Heart right ventricle (tissue), 16 donors: ENCODE results near the gene CUTA. TPM values are rescaled to one million over a fixed set of nuclear protein-coding genes. Genes with fewer than 3 reads are reported as not detected.

Source experiments
- ATAC-seq, 8 donors: fragments of 200-7000 bp; cut with Tn5 transposase; one replicate each; pipeline ENCODE4 v1.9.1; 2020; ENCODE audit warnings: mild to moderate bottlenecking in 8 of 8, moderate library complexity in 8 of 8, moderate number of reproducible peaks in 1 of 8
- DNase-seq, 2 donors: peaks; one replicate each; pipeline ENCODE4 v3.0.0-alpha.2; 2020
- H3K27ac ChIP-seq, 10 donors: fragments of 200-600 bp; sonication (generic) in 2 of 10; one replicate each; pipeline versions ENCODE4 v1.5.0 to v1.8.0; 2020 to 2022; ENCODE audit warnings: mild to moderate bottlenecking in 3 of 10
- H3K27me3 ChIP-seq, 7 donors: fragments of 200-600 bp; one replicate each; pipeline ENCODE4 v1.8.0; 2021 to 2022; ENCODE audit warnings: mild to moderate bottlenecking in 2 of 7
- H3K36me3 ChIP-seq, 9 donors: fragments of 200-600 bp; sonication (generic) in 1 of 9; one replicate each; pipeline versions ENCODE4 v1.5.0 to v1.8.0; 2020 to 2022; ENCODE audit warnings: mild to moderate bottlenecking in 2 of 9
- H3K4me1 ChIP-seq, 9 donors: fragments of 200-600 bp; sonication (generic) in 1 of 9; one replicate each; pipeline versions ENCODE4 v1.5.0 to v1.8.0; 2020 to 2022; ENCODE audit warnings: mild to moderate bottlenecking in 4 of 9
- H3K4me3 ChIP-seq, 10 donors: fragments of 200-600 bp; sonication (generic) in 2 of 10; one replicate each; pipeline versions ENCODE4 v1.5.0 to v1.8.0; 2020 to 2022; ENCODE audit warnings: mild to moderate bottlenecking in 7 of 10, moderate library complexity in 2 of 10
- H3K9me3 ChIP-seq, 11 donors: fragments of 200-600 bp in 10 of 11; sonication (generic) in 2 of 11; one replicate each; pipeline versions ENCODE4 v1.5.0 to v1.8.0; 2013 to 2022; ENCODE audit warnings: mild to moderate bottlenecking in 2 of 11, control low read depth in 1 of 11, moderate library complexity in 1 of 11
- CTCF ChIP-seq, 9 donors: fragments of 200-600 bp; sonication (generic) in 2 of 9; IDR thresholded peaks; one replicate each; pipeline versions ENCODE4 v1.5.0 to v1.8.0; 2021 to 2022; ENCODE audit warnings: antibody characterized with exemption in 9 of 9, mild to moderate bottlenecking in 5 of 9, moderate library complexity in 1 of 9
- WGBS, 2 donors: extraction: QIAGEN DNeasy Blood & Tissue Kit; methylation state at CpG; one replicate each; pipeline ENCODE4 v1.1.7; 2013; ENCODE audit warnings: inconsistent platforms in 1 of 2; 5-methylcytosine and 5-hydroxymethylcytosine counted together
- intact Hi-C, 10 donors: fragments of 100-400 bp; cut with DNase I; formaldehyde crosslinking; loops; one replicate each; pipeline versions ENCODE4 v1.11.1 to v1.14.2; 2022
- polyA plus RNA-seq, 2 donors: library from polyadenylated mRNA; stranded (reverse); fragments of 200-250 nt; gene quantifications; one replicate each; pipeline ENCODE4 v1.2.3, GENCODE V29; 2013
- total RNA-seq, 10 donors: library from RNA; stranded (reverse); fragmentation: NEBNext Ultra II Directional in 3 of 10; extraction: Animal tissue kit (Norgen Biotek cat#: 25700) in 3 of 10; gene quantifications; one replicate each; pipeline versions ENCODE4 v1.2.1 to v1.2.4, GENCODE V29; 2021 to 2023
- donor health status: Arrhythmogenic right ventricular cardiomyopathy.
- donor health status: ischemic (EF 13 %, LVEDD 7.1; RV severe dilation, severe dysfunction).
- donor health status: healthy with polysubstance abuse.
- donor health status: DM: no; HTN: yes; CAD: no.
- donor health status: DM: no; HTN: no; CAD: no.
- donor health status: ischemic (EF 25% LVEDD 6.9; RV normal size, moderate dysfunction).
- donor health status: ischemic (EF 25% LVEDD 5.7; RV mildly dilated, moderate dysfunction).
- donor health status: healthy.
- donor health status: DM: yes; HTN: yes; CAD: no.
- donor health status: Ischemic cardiomyopathy.
- donor health status: ischemic (EF 35%, LVEDD 5.7; RV mildly dilated, moderate dysfunction).
- donor health status: nonischemic (EF 11% LVEDD 7.7; RV severe dilation, severe dysfunction).
- donor health status: DM: yes; HTN: yes; CAD: no.
- donor health status: PGD.
- donor health status: ischemic (EF 29% LVEDD 5.4; RV normal size, mild dysfunction).
- donor health status: nonischemic (EF 23%, LVEDD 6.1; RV moderate dilation, normal function).

The CUTA gene
- total and polyA plus RNA-seq, 12 donors, result 94.7 to 161 (median 114) TPM

GRCh38 chr6:33425668-33426577 lies 8.0 kb upstream of the CUTA start:
- ATAC-seq (peak; percentile 80 to 87 (median 84)), DNase-seq (peak; percentile 86 to 91)
- no peaks in the 10 kb centered on the region for H3K9me3 ChIP-seq
- H3K27me3 ChIP-seq, result no peaks in the 10 kb centered on the region
- H3K36me3 ChIP-seq, result no peaks in the 10 kb centered on the region
- peak overlapping the region; percentile 47 to 74 (median 64) for H3K4me3 ChIP-seq
- H3K4me1 ChIP-seq, result peaks cover 15 to 57% (median 46%) of the 10 kb centered on the region in 9 donors
- WGBS, 2 donors, result 1 to 3% methylated on average over 43 of the region's 43 CpGs
- peak overlapping the region; percentile 85 to 97 (median 92) for H3K27ac ChIP-seq
- intact Hi-C loops, result loop anchor here in 5 of 10 donors (1.0 to 10.0 kb wide), 5 partner anchors 34 to 151 kb away; partner anchors contain the start of gene KIFC1 (in 4 of the 5)
- TF ChIP-seq CTCF (IDR thresholded peaks at IDR 0.05), result peak; percentile 20 to 81 (median 70)

GRCh38 chr6:33424855-33425667 lies 7.2 kb upstream of the CUTA start:
- no peaks in the 10 kb centered on the region for H3K36me3 ChIP-seq
- no peak for TF ChIP-seq CTCF (IDR thresholded peaks at IDR 0.05)
- H3K9me3 ChIP-seq, result no peaks in the 10 kb centered on the region
- intact Hi-C loops, result loop anchor here in 3 of 10 donors (5.0 to 10.0 kb wide), 3 partner anchors 33 to 152 kb away; partner anchors contain the start of gene KIFC1 (in 1 of the 3)
- 13 to 15% methylated on average over 12 of the region's 12 CpGs for WGBS, 2 donors
- DNase-seq (peak in 1 of 2 donors; percentile 37), ATAC-seq (peak in 6 of 8 donors; percentile 0 to 3 (median 1))
- H3K27me3 ChIP-seq, result no peaks in the 10 kb centered on the region
- H3K4me1 ChIP-seq, result peaks cover 13 to 49% (median 38%) of the 10 kb centered on the region in 9 donors
- peak overlapping the region; percentile 47 to 74 (median 64) for H3K4me3 ChIP-seq
- H3K27ac ChIP-seq, result peak overlapping the region; percentile 85 to 97 (median 92)

- Histone ChIP-seq H3K9me3 (no peaks in the 10 kb centered on the region), H3K36me3 (no peaks in the 10 kb centered on the region), H3K27me3 (no peaks in the 10 kb centered on the region), H3K4me3 (no peak overlapping the region), H3K4me1 (peaks cover 18 to 47% (median 39%) of the 10 kb centered on the region in 9 donors), H3K27ac (no peak overlapping the region)
- TF ChIP-seq CTCF (IDR thresholded peaks at IDR 0.05), result no peak
- no peak for DNase-seq
- ATAC-seq, result no peak
- WGBS, 2 donors, result 89 to 91% methylated on average over 2 of the region's 2 CpGs
- intact Hi-C loops, result loop anchor here in 1 of 10 donors (10.0 kb wide), 1 partner anchor 151 kb away; no protein-coding TSS in a partner anchor
Measured at GRCh38 chr6:33423777-33424176, 5.9 kb upstream of the CUTA start.

GRCh38 chr6:33421344-33421643 lies 3.4 kb upstream of the CUTA start:
- WGBS, 2 donors, result 79 to 83% methylated on average over 2 of the region's 2 CpGs
- H3K9me3 ChIP-seq, result no peaks in the 10 kb centered on the region
- peaks cover 0 to 8% (median 0%) of the 10 kb centered on the region in 9 donors for H3K36me3 ChIP-seq
- intact Hi-C loops, result loop anchor here in 1 of 10 donors (10.0 kb wide), 1 partner anchor 154 kb away; no protein-coding TSS in a partner anchor
- H3K4me3 ChIP-seq, result no peak overlapping the region
- DNase-seq (no peak), ATAC-seq (no peak)
- no peak overlapping the region for H3K27ac ChIP-seq
- H3K27me3 ChIP-seq, result no peaks in the 10 kb centered on the region
- peaks cover 24 to 46% (median 39%) of the 10 kb centered on the region in 9 donors for H3K4me1 ChIP-seq
- no peak for TF ChIP-seq CTCF (IDR thresholded peaks at IDR 0.05)
